CD14-positive monocyte (primary cell): ENCODE results near the gene ADGRG7. TPM values are rescaled to one million over a fixed set of nuclear protein-coding genes. Genes with fewer than 3 reads are reported as not detected.

Experiments used
- DNase-seq, 3 donors: peaks; one replicate each; pipeline ENCODE4 v3.0.0-alpha.2; 2011 to 2022
- H2AFZ ChIP-seq: 2 replicates; pipeline ENCODE4 v1.6.0; 2012; ENCODE audit warnings: mild to moderate bottlenecking, low read depth, low read length, inconsistent platforms; ENCODE audit not compliant: insufficient read depth, poor library complexity, severe bottlenecking
- H3K27ac ChIP-seq, 2 donors: 1 replicate in 1 of 2; 2 replicates in 1 of 2; pipeline ENCODE4 v1.5.1; 2012 to 2013; ENCODE audit warnings: low read length in 2 of 2, control low read depth in 1 of 2, inconsistent platforms in 1 of 2, low read depth in 1 of 2, mild to moderate bottlenecking in 1 of 2
- H3K27me3 ChIP-seq, 2 donors: one replicate each; pipeline versions ENCODE4 v1.6.0 to v1.6.1; 2011 to 2013; ENCODE audit warnings: low read length in 2 of 2; ENCODE audit not compliant: control insufficient read depth in 2 of 2, insufficient read depth in 2 of 2
- H3K36me3 ChIP-seq, 2 donors: replicated peaks in 1 of 2; 1 replicate in 1 of 2; 2 replicates in 1 of 2; pipeline versions ENCODE4 v1.5.1 to v1.6.1; 2012 to 2013; ENCODE audit warnings: low read length in 2 of 2, control low read depth in 1 of 2, inconsistent platforms in 1 of 2, mild to moderate bottlenecking in 1 of 2; ENCODE audit not compliant: insufficient read depth in 2 of 2, control insufficient read depth in 1 of 2
- H3K4me1 ChIP-seq, 2 donors: 1 replicate in 1 of 2; 2 replicates in 1 of 2; pipeline versions ENCODE4 v1.5.1 to v1.6.1; 2012 to 2013; ENCODE audit warnings: low read length in 2 of 2, control low read depth in 1 of 2, inconsistent platforms in 1 of 2, mild to moderate bottlenecking in 1 of 2, moderate library complexity in 1 of 2; ENCODE audit not compliant: insufficient read depth in 2 of 2, control insufficient read depth in 1 of 2
- H3K4me2 ChIP-seq: replicated peaks from 2 replicates; pipeline ENCODE3; 2012; ENCODE audit warnings: low read length, moderate library complexity, mild to moderate bottlenecking; ENCODE audit not compliant: poor library complexity, severe bottlenecking; ENCODE audit errors: extremely low read depth
- H3K4me3 ChIP-seq, 3 experiments: fragments of 200-600 bp in 1 of 3; sonication (generic) in 1 of 3; replicated peaks in 1 of 3; 1 replicate in 2 of 3; 2 replicates in 1 of 3; pipeline ENCODE4 v1.5.1; 2011 to 2013; ENCODE audit warnings: low read length in 3 of 3, mild to moderate bottlenecking in 3 of 3, control low read depth in 2 of 3, low read depth in 2 of 3, inconsistent platforms in 1 of 3, moderate library complexity in 1 of 3
- H3K79me2 ChIP-seq: 2 replicates; pipeline ENCODE4 v1.6.0; 2012; ENCODE audit warnings: mild to moderate bottlenecking, control low read depth, inconsistent platforms, low read length, moderate library complexity; ENCODE audit not compliant: insufficient read depth
- H3K9ac ChIP-seq: 2 replicates; pipeline ENCODE4 v1.6.0; 2017; ENCODE audit warnings: low read length, mild to moderate bottlenecking; ENCODE audit not compliant: insufficient read depth, poor library complexity, severe bottlenecking
- H3K9me3 ChIP-seq, 2 donors: replicated peaks in 1 of 2; 1 replicate in 1 of 2; 2 replicates in 1 of 2; pipeline versions ENCODE4 v1.5.1 to v1.6.1; 2012 to 2013; ENCODE audit warnings: low read length in 2 of 2, control low read depth in 1 of 2; ENCODE audit not compliant: control insufficient read depth in 1 of 2, insufficient read depth in 1 of 2
- H4K20me1 ChIP-seq: 2 replicates; pipeline ENCODE4 v1.6.0; 2012; ENCODE audit warnings: mild to moderate bottlenecking, low read length, control low read depth, moderate library complexity; ENCODE audit not compliant: insufficient read depth
- H3K27ac Mint-ChIP-seq, 7 donors: one replicate each; pipeline ENCODE4 v1.8.0; 2020; ENCODE audit warnings: mild to moderate bottlenecking in 7 of 7, mixed read lengths in 7 of 7, moderate library complexity in 6 of 7, inconsistent platforms in 2 of 7
- H3K27me3 Mint-ChIP-seq, 3 donors: one replicate each; pipeline ENCODE4 v1.8.0; 2021 to 2022; ENCODE audit warnings: low read depth in 3 of 3, mild to moderate bottlenecking in 3 of 3, mixed read lengths in 3 of 3, moderate library complexity in 3 of 3, inconsistent platforms in 1 of 3
- H3K36me3 Mint-ChIP-seq, 2 donors: one replicate each; pipeline ENCODE4 v1.8.0; 2020; ENCODE audit warnings: mixed read lengths in 2 of 2, inconsistent platforms in 1 of 2, mild to moderate bottlenecking in 1 of 2
- H3K4me1 Mint-ChIP-seq: one replicate; pipeline ENCODE4 v1.8.0; 2020; ENCODE audit warnings: mild to moderate bottlenecking, mixed read lengths
- H3K4me3 Mint-ChIP-seq, 2 donors: one replicate each; pipeline ENCODE4 v1.8.0; 2020; ENCODE audit warnings: mild to moderate bottlenecking in 2 of 2, mixed read lengths in 2 of 2, moderate library complexity in 1 of 2
- H3K9me3 Mint-ChIP-seq, 7 donors: one replicate each; pipeline ENCODE4 v1.8.0; 2020 to 2022; ENCODE audit warnings: mixed read lengths in 7 of 7, mild to moderate bottlenecking in 6 of 7, moderate library complexity in 6 of 7, inconsistent platforms in 2 of 7
- WGBS: methylation state at CpG from one replicate; pipeline ENCODE4 v1.1.5; 2013; ENCODE audit warnings: missing lambda C conversion rate; ENCODE audit not compliant: insufficient coverage; 5-methylcytosine and 5-hydroxymethylcytosine counted together
- intact Hi-C, 2 donors: fragments of 100-400 bp; cut with micrococcal nuclease; formaldehyde crosslinking; loops; one replicate each; pipeline versions ENCODE4 v1.15.0 to v1.15.1; 2023
- polyA plus RNA-seq, 3 donors: library from polyadenylated mRNA; depleted of rRNA in 1 of 3; unstranded in 2 of 3; stranded (reverse) in 1 of 3; fragments of 300-500 nt in 2 of 3; fragments of >200 nt in 1 of 3; fragmentation: Illumina TruSeq in 2 of 3; gene quantifications; 1 replicate in 2 of 3; 2 replicates in 1 of 3; pipeline ENCODE4 v1.2.3, GENCODE V29; 2012 to 2021
- TF ChIP-seq, protein P1 (sequence below): fragments of 200-600 bp; IDR thresholded peaks from one replicate; pipeline ENCODE4 v1.8.0; 2022; ENCODE audit warnings: antibody characterized with exemption, mild to moderate bottlenecking

Gene ADGRG7
- polyA plus RNA-seq, 3 donors: not detected

- no peaks in the 10 kb centered on the region for H3K36me3 ChIP-seq
- Mint-ChIP-seq H3K36me3 (no peaks in the 10 kb centered on the region), H3K4me3 (no peak overlapping the region), H3K27me3 (peaks cover 0 to 7% (median 2%) of the 10 kb centered on the region in 3 donors), H3K27ac (no peak overlapping the region), H3K4me1 (no peaks in the 10 kb centered on the region), H3K9me3 (peaks cover 0 to 2% (median 0%) of the 10 kb centered on the region in 7 donors)
- WGBS: 92% methylated on average over 5 of the region's 5 CpGs
- no peaks in the 10 kb centered on the region for H3K4me1 ChIP-seq
- H3K9me3 ChIP-seq: no peaks in the 10 kb centered on the region
- H2AFZ ChIP-seq: no peak overlapping the region
- H3K9ac ChIP-seq: no peak overlapping the region
- no peak overlapping the region for H3K27ac ChIP-seq
- no peaks in the 10 kb centered on the region for H4K20me1 ChIP-seq
- H3K27me3 ChIP-seq: no peaks in the 10 kb centered on the region
- H3K4me3 ChIP-seq: no peak overlapping the region
- H3K79me2 ChIP-seq: no peaks in the 10 kb centered on the region
- intact Hi-C loops: loop anchor here in 1 of 2 donors (2.0 kb wide), 1 partner anchor 27 kb away; no protein-coding TSS in a partner anchor
- TF ChIP-seq, protein P1, sequence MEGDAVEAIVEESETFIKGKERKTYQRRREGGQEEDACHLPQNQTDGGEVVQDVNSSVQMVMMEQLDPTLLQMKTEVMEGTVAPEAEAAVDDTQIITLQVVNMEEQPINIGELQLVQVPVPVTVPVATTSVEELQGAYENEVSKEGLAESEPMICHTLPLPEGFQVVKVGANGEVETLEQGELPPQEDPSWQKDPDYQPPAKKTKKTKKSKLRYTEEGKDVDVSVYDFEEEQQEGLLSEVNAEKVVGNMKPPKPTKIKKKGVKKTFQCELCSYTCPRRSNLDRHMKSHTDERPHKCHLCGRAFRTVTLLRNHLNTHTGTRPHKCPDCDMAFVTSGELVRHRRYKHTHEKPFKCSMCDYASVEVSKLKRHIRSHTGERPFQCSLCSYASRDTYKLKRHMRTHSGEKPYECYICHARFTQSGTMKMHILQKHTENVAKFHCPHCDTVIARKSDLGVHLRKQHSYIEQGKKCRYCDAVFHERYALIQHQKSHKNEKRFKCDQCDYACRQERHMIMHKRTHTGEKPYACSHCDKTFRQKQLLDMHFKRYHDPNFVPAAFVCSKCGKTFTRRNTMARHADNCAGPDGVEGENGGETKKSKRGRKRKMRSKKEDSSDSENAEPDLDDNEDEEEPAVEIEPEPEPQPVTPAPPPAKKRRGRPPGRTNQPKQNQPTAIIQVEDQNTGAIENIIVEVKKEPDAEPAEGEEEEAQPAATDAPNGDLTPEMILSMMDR: no peak
- H3K4me2 ChIP-seq: no peak overlapping the region
- DNase-seq: no peak
Measured at GRCh38 chr3:100697723-100698285, 88.4 kb downstream of the ADGRG7 start.

DNA sequence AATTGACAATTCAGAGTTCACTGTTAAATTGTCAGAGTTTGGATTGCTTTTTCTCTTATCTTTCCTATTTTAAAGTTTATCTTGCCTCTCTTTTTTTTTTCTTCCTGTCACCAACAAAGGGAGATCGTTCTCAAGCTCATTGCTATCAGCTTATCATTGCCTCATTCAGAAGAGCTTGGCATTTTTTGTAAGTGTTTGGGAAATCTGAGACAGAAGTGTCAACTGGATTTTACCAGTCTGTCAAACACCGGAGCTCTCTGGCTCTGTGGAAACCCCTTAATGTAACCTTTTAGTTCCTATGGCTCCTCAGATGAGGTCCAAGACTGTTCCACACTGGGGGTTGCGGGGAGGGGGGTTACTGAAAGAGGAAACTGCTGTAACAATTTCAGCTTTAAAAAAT lies 89.3 kb downstream of the ADGRG7 start:
- Mint-ChIP-seq H3K9me3 (peaks cover 0 to 2% (median 0%) of the 10 kb centered on the region in 7 donors), H3K27ac (no peak overlapping the region), H3K4me3 (no peak overlapping the region), H3K4me1 (no peaks in the 10 kb centered on the region), H3K36me3 (no peaks in the 10 kb centered on the region), H3K27me3 (peaks cover 0 to 7% (median 2%) of the 10 kb centered on the region in 3 donors)
- Histone ChIP-seq H3K79me2 (no peaks in the 10 kb centered on the region), H3K4me1 (no peaks in the 10 kb centered on the region), H3K27me3 (no peaks in the 10 kb centered on the region), H3K27ac (no peak overlapping the region), H3K36me3 (no peaks in the 10 kb centered on the region), H4K20me1 (no peaks in the 10 kb centered on the region), H3K4me3 (no peak overlapping the region), H3K9ac (no peak overlapping the region), H2AFZ (no peak overlapping the region), H3K9me3 (no peaks in the 10 kb centered on the region), H3K4me2 (no peak overlapping the region)
- DNase-seq: no peak
- TF ChIP-seq, protein P1: no peak
- WGBS: 40% methylated on average over 1 of the region's 3 CpGs
- intact Hi-C loops: no loop called here
